H9 (cell line): ENCODE measurements around the gene CTNNAL1. TPM values are rescaled to one million over a fixed set of nuclear protein-coding genes. Genes with fewer than 3 reads are reported as not detected.

Experiments
- DNase-seq: peaks from one replicate; pipeline ENCODE4 v3.0.0-alpha.2; 2017
- H2AFZ ChIP-seq: one replicate; pipeline ENCODE4 v1.6.1; 2013; ENCODE audit warnings: mild to moderate bottlenecking, low read length, control low read depth, moderate library complexity
- H2AK5ac ChIP-seq: 2 replicates; pipeline ENCODE4 v1.6.1; 2013; ENCODE audit warnings: low read length, control low read depth, mixed read lengths; ENCODE audit not compliant: insufficient read length
- H2BK120ac ChIP-seq: one replicate; pipeline ENCODE4 v1.6.1; 2013; ENCODE audit warnings: low read depth, mild to moderate bottlenecking, low read length, control low read depth, inconsistent platforms; ENCODE audit not compliant: poor library complexity, severe bottlenecking
- H2BK12ac ChIP-seq: 2 replicates; pipeline ENCODE4 v1.6.1; 2013; ENCODE audit warnings: low read length, control low read depth, mixed read lengths, low read depth; ENCODE audit not compliant: insufficient read length
- H2BK15ac ChIP-seq: 2 replicates; pipeline ENCODE4 v1.6.1; 2013; ENCODE audit warnings: low read depth, low read length, control low read depth
- H2BK20ac ChIP-seq: one replicate; pipeline ENCODE4 v1.6.1; 2013; ENCODE audit warnings: low read depth, mild to moderate bottlenecking, low read length, control low read depth, inconsistent platforms; ENCODE audit not compliant: poor library complexity, severe bottlenecking
- H2BK5ac ChIP-seq: 2 replicates; pipeline ENCODE4 v1.6.1; 2013; ENCODE audit warnings: low read length, control low read depth, mixed read lengths; ENCODE audit not compliant: insufficient read length
- H3K14ac ChIP-seq: 2 replicates; pipeline ENCODE4 v1.6.1; 2013; ENCODE audit warnings: low read length, control low read depth; ENCODE audit not compliant: insufficient read depth
- H3K18ac ChIP-seq: 2 replicates; pipeline ENCODE4 v1.6.1; 2013; ENCODE audit warnings: low read depth, mild to moderate bottlenecking, mixed read lengths, low read length, control low read depth; ENCODE audit not compliant: insufficient read length
- H3K23ac ChIP-seq: 2 replicates; pipeline ENCODE4 v1.6.1; 2013; ENCODE audit warnings: low read length, control low read depth, mixed read lengths, low read depth; ENCODE audit not compliant: insufficient read length
- H3K23me2 ChIP-seq: 2 replicates; pipeline ENCODE4 v1.6.1; 2013; ENCODE audit warnings: low read depth, mild to moderate bottlenecking, mixed read lengths, low read length, control low read depth; ENCODE audit not compliant: insufficient read length, poor library complexity, severe bottlenecking
- H3K27ac ChIP-seq: 2 replicates; pipeline ENCODE4 v1.5.1; 2013; ENCODE audit warnings: low read length, control low read depth, mixed read lengths, low read depth; ENCODE audit not compliant: insufficient read length
- H3K27me3 ChIP-seq: 2 replicates; pipeline ENCODE4 v1.6.1; 2013; ENCODE audit warnings: low read length, control low read depth, inconsistent platforms; ENCODE audit not compliant: insufficient read depth
- H3K4ac ChIP-seq: 2 replicates; pipeline ENCODE4 v1.6.1; 2013; ENCODE audit warnings: low read depth, mild to moderate bottlenecking, control low read depth, inconsistent platforms, low read length, moderate library complexity
- H3K4me1 ChIP-seq: 2 replicates; pipeline ENCODE4 v1.6.1; 2013; ENCODE audit warnings: low read length, control low read depth, inconsistent platforms; ENCODE audit not compliant: insufficient read depth
- H3K4me2 ChIP-seq: 2 replicates; pipeline ENCODE4 v1.6.1; 2013; ENCODE audit warnings: low read length, control low read depth, mixed read lengths; ENCODE audit not compliant: insufficient read length, insufficient read depth
- H3K56ac ChIP-seq: 2 replicates; pipeline ENCODE4 v1.6.1; 2013; ENCODE audit warnings: low read depth, mild to moderate bottlenecking, mixed read lengths, low read length, control low read depth; ENCODE audit not compliant: insufficient read length
- H3K79me1 ChIP-seq: 2 replicates; pipeline ENCODE4 v1.6.1; 2013; ENCODE audit warnings: low read depth, mild to moderate bottlenecking, moderate library complexity, low read length, control low read depth, inconsistent platforms; ENCODE audit not compliant: insufficient read depth, poor library complexity, severe bottlenecking
- H3K79me2 ChIP-seq: 2 replicates; pipeline ENCODE4 v1.6.1; 2013; ENCODE audit warnings: low read length, control low read depth, inconsistent platforms; ENCODE audit not compliant: insufficient read depth
- H3K9ac ChIP-seq: 2 replicates; pipeline ENCODE4 v1.6.1; 2013; ENCODE audit warnings: low read length, control low read depth, mixed read lengths; ENCODE audit not compliant: insufficient read length; ENCODE audit errors: extremely low read depth
- H3K9me3 ChIP-seq: one replicate; pipeline ENCODE4 v1.6.1; 2013; ENCODE audit warnings: low read depth, low read length, inconsistent platforms; ENCODE audit not compliant: control insufficient read depth
- H3T11ph ChIP-seq: one replicate; pipeline ENCODE4 v1.6.1; 2013; ENCODE audit warnings: mild to moderate bottlenecking, low read length, control low read depth, inconsistent platforms
- H4K20me1 ChIP-seq: one replicate; pipeline ENCODE4 v1.6.1; 2013; ENCODE audit not compliant: control insufficient read depth, insufficient read length, insufficient read depth
- H4K5ac ChIP-seq: 2 replicates; pipeline ENCODE4 v1.6.1; 2013; ENCODE audit warnings: low read depth, mild to moderate bottlenecking, mixed read lengths, low read length, control low read depth; ENCODE audit not compliant: insufficient read length
- H4K8ac ChIP-seq: replicated peaks from 2 replicates; pipeline ENCODE4 v1.6.1; 2013; ENCODE audit warnings: low read length, control low read depth, mixed read lengths, low read depth; ENCODE audit not compliant: insufficient read length
- H4K91ac ChIP-seq: 2 replicates; pipeline ENCODE4 v1.6.1; 2013; ENCODE audit warnings: low read depth, mild to moderate bottlenecking, moderate library complexity, mixed read lengths, low read length, control low read depth; ENCODE audit not compliant: insufficient read length
- H3K27ac Mint-ChIP-seq, 3 experiments: 2 replicates in 2 of 3; 3 replicates in 1 of 3; pipeline ENCODE4 v1.8.0; 2020 to 2021; ENCODE audit warnings: mixed read lengths in 3 of 3, mild to moderate bottlenecking in 1 of 3, moderate library complexity in 1 of 3
- H3K27me3 Mint-ChIP-seq: 2 replicates; pipeline ENCODE4 v1.8.0; 2021; ENCODE audit warnings: low read depth, mild to moderate bottlenecking, moderate library complexity, mixed read lengths
- H3K36me3 Mint-ChIP-seq, 3 experiments: 2 replicates in 2 of 3; 3 replicates in 1 of 3; pipeline ENCODE4 v1.8.0; 2020 to 2021; ENCODE audit warnings: low read depth in 3 of 3, mixed read lengths in 3 of 3; ENCODE audit not compliant: insufficient read depth in 1 of 3
- H3K4me1 Mint-ChIP-seq, 2 experiments: 2 replicates each; pipeline ENCODE4 v1.8.0; 2020; ENCODE audit warnings: mixed read lengths in 2 of 2
- H3K4me3 Mint-ChIP-seq, 2 experiments: 2 replicates in 1 of 2; 3 replicates in 1 of 2; pipeline ENCODE4 v1.8.0; 2020 to 2021; ENCODE audit warnings: mild to moderate bottlenecking in 2 of 2, mixed read lengths in 2 of 2, moderate library complexity in 1 of 2
- H3K9me3 Mint-ChIP-seq, 2 experiments: 2 replicates in 1 of 2; 3 replicates in 1 of 2; pipeline ENCODE4 v1.8.0; 2020; ENCODE audit warnings: mild to moderate bottlenecking in 2 of 2, mixed read lengths in 2 of 2, moderate library complexity in 1 of 2
- WGBS: extraction: QIAGEN DNeasy Blood & Tissue Kit; methylation state at CpG from one replicate; pipeline ENCODE4 v1.1.7; 2013; ENCODE audit warnings: missing lambda C conversion rate, low lambda C conversion rate, mixed read lengths; ENCODE audit not compliant: insufficient read length; ENCODE audit errors: extremely low coverage; 5-methylcytosine and 5-hydroxymethylcytosine counted together
- total RNA-seq: library from RNA; stranded (reverse); gene quantifications from 2 replicates; pipeline ENCODE4 v1.2.1, GENCODE V29; 2021
- TF ChIP-seq, protein P1 (sequence below): fragments of 200-600 bp; sonication (generic); conservative IDR thresholded peaks from 3 replicates; pipeline ENCODE4 v1.8.0; 2021; ENCODE audit warnings: antibody characterized with exemption, mild to moderate bottlenecking

The CTNNAL1 gene
- total RNA-seq, 1 experiment from 2014 or later = 52.9 TPM

DNA sequence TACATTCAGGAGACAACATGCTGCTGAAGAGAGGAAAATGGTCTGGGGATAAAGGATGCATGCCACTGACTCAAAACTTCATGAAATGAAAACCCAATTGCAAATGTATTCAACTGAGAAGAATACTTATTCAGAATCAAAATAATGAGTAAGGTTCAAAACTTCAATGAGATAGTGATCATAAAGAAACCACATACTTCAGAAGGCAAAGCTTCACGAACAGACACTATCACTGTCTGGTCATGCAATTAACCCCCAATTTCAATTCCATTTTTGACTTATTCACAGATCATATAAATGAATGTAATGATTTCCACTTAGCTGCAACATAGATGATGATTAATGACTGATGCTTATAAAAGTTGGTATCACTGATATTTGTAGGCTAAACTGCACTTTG, 33.0 kb upstream of the CTNNAL1 start:
- Histone ChIP-seq H3K14ac (no peak overlapping the region), H3K79me1 (no peaks in the 10 kb centered on the region), H2BK12ac (no peak overlapping the region), H3K56ac (no peak overlapping the region), H2BK20ac (no peak overlapping the region), H3K23ac (no peak overlapping the region), H4K20me1 (no peaks in the 10 kb centered on the region), H3K9me3 (no peaks in the 10 kb centered on the region), H3T11ph (no peak overlapping the region), H3K18ac (no peak overlapping the region), H3K23me2 (no peaks in the 10 kb centered on the region), H2BK15ac (no peak overlapping the region), H4K91ac (no peak overlapping the region), H4K5ac (no peak overlapping the region), H2AFZ (no peak overlapping the region), H3K9ac (no peak overlapping the region), H3K4me1 (no peaks in the 10 kb centered on the region), H4K8ac (no peak overlapping the region), H3K27ac (no peak overlapping the region), H2BK120ac (no peak overlapping the region), H3K79me2 (no peaks in the 10 kb centered on the region), H3K4ac (no peak overlapping the region), H2BK5ac (no peak overlapping the region), H3K4me2 (no peak overlapping the region), H3K27me3 (no peaks in the 10 kb centered on the region), H2AK5ac (no peak overlapping the region)
- H3K27me3 Mint-ChIP-seq = no peaks in the 10 kb centered on the region; the same call in 1 of the 2 replicates
- no peaks in the 10 kb centered on the region for H3K9me3 Mint-ChIP-seq
- TF ChIP-seq, protein P1, sequence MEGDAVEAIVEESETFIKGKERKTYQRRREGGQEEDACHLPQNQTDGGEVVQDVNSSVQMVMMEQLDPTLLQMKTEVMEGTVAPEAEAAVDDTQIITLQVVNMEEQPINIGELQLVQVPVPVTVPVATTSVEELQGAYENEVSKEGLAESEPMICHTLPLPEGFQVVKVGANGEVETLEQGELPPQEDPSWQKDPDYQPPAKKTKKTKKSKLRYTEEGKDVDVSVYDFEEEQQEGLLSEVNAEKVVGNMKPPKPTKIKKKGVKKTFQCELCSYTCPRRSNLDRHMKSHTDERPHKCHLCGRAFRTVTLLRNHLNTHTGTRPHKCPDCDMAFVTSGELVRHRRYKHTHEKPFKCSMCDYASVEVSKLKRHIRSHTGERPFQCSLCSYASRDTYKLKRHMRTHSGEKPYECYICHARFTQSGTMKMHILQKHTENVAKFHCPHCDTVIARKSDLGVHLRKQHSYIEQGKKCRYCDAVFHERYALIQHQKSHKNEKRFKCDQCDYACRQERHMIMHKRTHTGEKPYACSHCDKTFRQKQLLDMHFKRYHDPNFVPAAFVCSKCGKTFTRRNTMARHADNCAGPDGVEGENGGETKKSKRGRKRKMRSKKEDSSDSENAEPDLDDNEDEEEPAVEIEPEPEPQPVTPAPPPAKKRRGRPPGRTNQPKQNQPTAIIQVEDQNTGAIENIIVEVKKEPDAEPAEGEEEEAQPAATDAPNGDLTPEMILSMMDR = no peak
- no peaks in the 10 kb centered on the region for H3K4me1 Mint-ChIP-seq
- DNase-seq = no peak
- no peak overlapping the region for H3K4me3 Mint-ChIP-seq
- no peak overlapping the region for H3K27ac Mint-ChIP-seq
- WGBS = no CpG with 5 or more reads among the region's 1 CpG
- H3K36me3 Mint-ChIP-seq = peaks cover 35 to 74% (median 73%) of the 10 kb centered on the region in 3 experiments; a peak in 6 of 7 replicates
